Measurements from ENCODE around the gene CDK6. TPM values are rescaled to one million over a fixed set of nuclear protein-coding genes. Genes with fewer than 3 reads are reported as not detected.

Gene CDK6
- total and polyA plus RNA-seq, 10 of the 15 experiments (the other 5 are each of a cell fraction or from before 2014, with no cell fraction given) = 8.0 to 118 (median 45.8) TPM

DNA sequence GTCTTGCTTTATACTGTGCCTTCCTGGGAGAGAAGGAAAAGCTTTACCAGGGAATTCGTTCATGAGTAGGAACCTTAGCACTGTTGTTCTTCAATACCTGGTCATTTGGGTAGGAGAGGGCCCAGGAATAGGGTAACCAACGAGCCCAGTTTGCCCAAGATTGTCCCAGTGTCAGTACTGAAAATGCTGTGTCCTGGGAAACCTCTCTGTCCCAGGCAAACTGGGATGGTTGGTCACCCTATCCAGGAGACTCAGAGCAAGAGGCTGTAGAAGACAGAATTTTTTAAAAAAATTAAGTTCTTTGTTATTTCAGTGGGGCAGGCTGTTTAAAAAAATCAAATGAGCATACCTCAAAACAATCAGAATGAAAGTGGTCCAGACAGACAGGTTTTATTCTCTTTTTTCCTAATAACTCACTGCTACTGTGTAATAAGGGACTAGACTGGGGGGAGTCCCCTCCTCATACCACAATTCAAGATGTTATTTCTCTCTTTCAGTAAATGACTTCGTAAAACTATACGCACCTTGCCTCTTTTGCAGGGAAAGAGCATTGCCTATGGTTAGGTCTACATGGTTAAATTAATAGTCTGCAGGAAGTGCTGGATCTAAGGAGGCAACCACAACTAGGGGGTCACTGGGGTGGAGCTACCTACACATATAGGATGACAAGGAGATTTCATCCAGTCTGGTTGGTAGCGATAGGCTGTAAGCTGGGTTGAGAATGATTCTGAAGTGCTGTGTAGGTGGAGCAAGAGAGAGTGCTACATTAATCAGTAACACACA, 205.1 kb downstream of the CDK6 start (continued):
- TF ChIP-seq, protein P1, sequence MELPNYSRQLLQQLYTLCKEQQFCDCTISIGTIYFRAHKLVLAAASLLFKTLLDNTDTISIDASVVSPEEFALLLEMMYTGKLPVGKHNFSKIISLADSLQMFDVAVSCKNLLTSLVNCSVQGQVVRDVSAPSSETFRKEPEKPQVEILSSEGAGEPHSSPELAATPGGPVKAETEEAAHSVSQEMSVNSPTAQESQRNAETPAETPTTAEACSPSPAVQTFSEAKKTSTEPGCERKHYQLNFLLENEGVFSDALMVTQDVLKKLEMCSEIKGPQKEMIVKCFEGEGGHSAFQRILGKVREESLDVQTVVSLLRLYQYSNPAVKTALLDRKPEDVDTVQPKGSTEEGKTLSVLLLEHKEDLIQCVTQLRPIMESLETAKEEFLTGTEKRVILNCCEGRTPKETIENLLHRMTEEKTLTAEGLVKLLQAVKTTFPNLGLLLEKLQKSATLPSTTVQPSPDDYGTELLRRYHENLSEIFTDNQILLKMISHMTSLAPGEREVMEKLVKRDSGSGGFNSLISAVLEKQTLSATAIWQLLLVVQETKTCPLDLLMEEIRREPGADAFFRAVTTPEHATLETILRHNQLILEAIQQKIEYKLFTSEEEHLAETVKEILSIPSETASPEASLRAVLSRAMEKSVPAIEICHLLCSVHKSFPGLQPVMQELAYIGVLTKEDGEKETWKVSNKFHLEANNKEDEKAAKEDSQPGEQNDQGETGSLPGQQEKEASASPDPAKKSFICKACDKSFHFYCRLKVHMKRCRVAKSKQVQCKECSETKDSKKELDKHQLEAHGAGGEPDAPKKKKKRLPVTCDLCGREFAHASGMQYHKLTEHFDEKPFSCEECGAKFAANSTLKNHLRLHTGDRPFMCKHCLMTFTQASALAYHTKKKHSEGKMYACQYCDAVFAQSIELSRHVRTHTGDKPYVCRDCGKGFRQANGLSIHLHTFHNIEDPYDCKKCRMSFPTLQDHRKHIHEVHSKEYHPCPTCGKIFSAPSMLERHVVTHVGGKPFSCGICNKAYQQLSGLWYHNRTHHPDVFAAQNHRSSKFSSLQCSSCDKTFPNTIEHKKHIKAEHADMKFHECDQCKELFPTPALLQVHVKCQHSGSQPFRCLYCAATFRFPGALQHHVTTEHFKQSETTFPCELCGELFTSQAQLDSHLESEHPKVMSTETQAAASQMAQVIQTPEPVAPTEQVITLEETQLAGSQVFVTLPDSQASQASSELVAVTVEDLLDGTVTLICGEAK (IDR thresholded peaks at IDR 0.05; ENCODE audit: borderline replicate concordance) = no peak
- TF ChIP-seq ZNF207 (IDR thresholded peaks at IDR 0.05; ENCODE audit: borderline replicate concordance) = no peak
- TF ChIP-seq, protein P2, sequence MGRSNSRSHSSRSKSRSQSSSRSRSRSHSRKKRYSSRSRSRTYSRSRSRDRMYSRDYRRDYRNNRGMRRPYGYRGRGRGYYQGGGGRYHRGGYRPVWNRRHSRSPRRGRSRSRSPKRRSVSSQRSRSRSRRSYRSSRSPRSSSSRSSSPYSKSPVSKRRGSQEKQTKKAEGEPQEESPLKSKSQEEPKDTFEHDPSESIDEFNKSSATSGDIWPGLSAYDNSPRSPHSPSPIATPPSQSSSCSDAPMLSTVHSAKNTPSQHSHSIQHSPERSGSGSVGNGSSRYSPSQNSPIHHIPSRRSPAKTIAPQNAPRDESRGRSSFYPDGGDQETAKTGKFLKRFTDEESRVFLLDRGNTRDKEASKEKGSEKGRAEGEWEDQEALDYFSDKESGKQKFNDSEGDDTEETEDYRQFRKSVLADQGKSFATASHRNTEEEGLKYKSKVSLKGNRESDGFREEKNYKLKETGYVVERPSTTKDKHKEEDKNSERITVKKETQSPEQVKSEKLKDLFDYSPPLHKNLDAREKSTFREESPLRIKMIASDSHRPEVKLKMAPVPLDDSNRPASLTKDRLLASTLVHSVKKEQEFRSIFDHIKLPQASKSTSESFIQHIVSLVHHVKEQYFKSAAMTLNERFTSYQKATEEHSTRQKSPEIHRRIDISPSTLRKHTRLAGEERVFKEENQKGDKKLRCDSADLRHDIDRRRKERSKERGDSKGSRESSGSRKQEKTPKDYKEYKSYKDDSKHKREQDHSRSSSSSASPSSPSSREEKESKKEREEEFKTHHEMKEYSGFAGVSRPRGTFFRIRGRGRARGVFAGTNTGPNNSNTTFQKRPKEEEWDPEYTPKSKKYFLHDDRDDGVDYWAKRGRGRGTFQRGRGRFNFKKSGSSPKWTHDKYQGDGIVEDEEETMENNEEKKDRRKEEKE (IDR thresholded peaks at IDR 0.05) = no peak
- TF ChIP-seq, protein P3, sequence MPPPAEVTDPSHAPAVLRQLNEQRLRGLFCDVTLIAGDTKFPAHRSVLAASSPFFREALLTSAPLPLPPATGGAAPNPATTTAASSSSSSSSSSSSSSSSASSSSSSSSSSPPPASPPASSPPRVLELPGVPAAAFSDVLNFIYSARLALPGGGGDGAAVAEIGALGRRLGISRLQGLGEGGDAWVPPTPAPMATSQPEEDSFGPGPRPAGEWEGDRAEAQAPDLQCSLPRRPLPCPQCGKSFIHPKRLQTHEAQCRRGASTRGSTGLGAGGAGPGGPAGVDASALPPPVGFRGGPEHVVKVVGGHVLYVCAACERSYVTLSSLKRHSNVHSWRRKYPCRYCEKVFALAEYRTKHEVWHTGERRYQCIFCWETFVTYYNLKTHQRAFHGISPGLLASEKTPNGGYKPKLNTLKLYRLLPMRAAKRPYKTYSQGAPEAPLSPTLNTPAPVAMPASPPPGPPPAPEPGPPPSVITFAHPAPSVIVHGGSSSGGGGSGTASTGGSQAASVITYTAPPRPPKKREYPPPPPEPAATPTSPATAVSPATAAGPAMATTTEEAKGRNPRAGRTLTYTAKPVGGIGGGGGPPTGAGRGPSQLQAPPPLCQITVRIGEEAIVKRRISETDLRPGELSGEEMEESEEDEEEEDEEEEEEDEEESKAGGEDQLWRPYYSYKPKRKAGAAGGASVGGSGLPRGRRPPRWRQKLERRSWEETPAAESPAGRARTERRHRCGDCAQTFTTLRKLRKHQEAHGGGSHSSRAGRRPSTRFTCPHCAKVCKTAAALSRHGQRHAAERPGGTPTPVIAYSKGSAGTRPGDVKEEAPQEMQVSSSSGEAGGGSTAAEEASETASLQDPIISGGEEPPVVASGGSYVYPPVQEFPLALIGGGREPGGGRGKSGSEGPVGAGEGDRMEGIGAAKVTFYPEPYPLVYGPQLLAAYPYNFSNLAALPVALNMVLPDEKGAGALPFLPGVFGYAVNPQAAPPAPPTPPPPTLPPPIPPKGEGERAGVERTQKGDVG (CRISPR knock-in tag; IDR thresholded peaks at IDR 0.05) = no peak
- TF ChIP-seq SPI1 (IDR thresholded peaks at IDR 0.05; ENCODE audit: borderline replicate concordance, insufficient read depth, low read depth, low read length) = no peak
- TF ChIP-seq, protein P4, sequence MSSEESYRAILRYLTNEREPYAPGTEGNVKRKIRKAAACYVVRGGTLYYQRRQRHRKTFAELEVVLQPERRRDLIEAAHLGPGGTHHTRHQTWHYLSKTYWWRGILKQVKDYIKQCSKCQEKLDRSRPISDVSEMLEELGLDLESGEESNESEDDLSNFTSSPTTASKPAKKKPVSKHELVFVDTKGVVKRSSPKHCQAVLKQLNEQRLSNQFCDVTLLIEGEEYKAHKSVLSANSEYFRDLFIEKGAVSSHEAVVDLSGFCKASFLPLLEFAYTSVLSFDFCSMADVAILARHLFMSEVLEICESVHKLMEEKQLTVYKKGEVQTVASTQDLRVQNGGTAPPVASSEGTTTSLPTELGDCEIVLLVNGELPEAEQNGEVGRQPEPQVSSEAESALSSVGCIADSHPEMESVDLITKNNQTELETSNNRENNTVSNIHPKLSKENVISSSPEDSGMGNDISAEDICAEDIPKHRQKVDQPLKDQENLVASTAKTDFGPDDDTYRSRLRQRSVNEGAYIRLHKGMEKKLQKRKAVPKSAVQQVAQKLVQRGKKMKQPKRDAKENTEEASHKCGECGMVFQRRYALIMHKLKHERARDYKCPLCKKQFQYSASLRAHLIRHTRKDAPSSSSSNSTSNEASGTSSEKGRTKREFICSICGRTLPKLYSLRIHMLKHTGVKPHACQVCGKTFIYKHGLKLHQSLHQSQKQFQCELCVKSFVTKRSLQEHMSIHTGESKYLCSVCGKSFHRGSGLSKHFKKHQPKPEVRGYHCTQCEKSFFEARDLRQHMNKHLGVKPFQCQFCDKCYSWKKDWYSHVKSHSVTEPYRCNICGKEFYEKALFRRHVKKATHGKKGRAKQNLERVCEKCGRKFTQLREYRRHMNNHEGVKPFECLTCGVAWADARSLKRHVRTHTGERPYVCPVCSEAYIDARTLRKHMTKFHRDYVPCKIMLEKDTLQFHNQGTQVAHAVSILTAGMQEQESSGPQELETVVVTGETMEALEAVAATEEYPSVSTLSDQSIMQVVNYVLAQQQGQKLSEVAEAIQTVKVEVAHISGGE (CRISPR knock-in tag; IDR thresholded peaks at IDR 0.05) = no peak
- TF ChIP-seq SUPT20H (IDR thresholded peaks at IDR 0.05; ENCODE audit: borderline replicate concordance, control insufficient read depth, low read depth, low read length) = no peak
- TF ChIP-seq BHLHE40 (IDR thresholded peaks at IDR 0.05; ENCODE audit: borderline replicate concordance in 1 of 2, low read depth in 2 of 2, low read length in 1 of 2) = peak in 1 of 2 experiments; percentile 20; a peak in 1 of 4 replicates
- TF ChIP-seq BMI1 (IDR thresholded peaks at IDR 0.05; ENCODE audit: borderline replicate concordance) = peak; percentile 64; the same call in 1 of the 2 replicates
- 0 out of 2 replicates have a peak, but pooled peaks have one; percentile 56 for TF ChIP-seq PML (IDR thresholded peaks at IDR 0.05; ENCODE audit: low read length)
- TF ChIP-seq SMAD5 (IDR thresholded peaks at IDR 0.05; ENCODE audit: low read depth) = no peak
- TF ChIP-seq RB1 (IDR thresholded peaks at IDR 0.05; ENCODE audit: borderline replicate concordance) = no peak
- TF ChIP-seq BRCA1 (IDR thresholded peaks at IDR 0.05; ENCODE audit: low read depth, low read length) = no peak
- TF ChIP-seq PAX5 (IDR thresholded peaks at IDR 0.05; ENCODE audit: borderline replicate concordance, low read depth, low read length) = 0 out of 2 replicates have a peak, but pooled peaks have one; percentile 19

All from GM12878 (cell line).